Epithelial cell of proximal tubule (primary cell): ENCODE measurements around the gene BBX. TPM values are rescaled to one million over a fixed set of nuclear protein-coding genes. Genes with fewer than 3 reads are reported as not detected.
A peak's percentile ranks its signal among the peaks of the same experiment; 100 is the strongest.
"Not testable (repeated sequence)": the region's sequence is repeated elsewhere in the genome, so short reads cannot be mapped to it uniquely, and the experiment has no call there.

Experiments
- DNase-seq: peaks from one replicate; pipeline ENCODE4 v3.0.0-alpha.2; 2011; ENCODE audit warnings: low read depth
- H3K4me3 ChIP-seq: 2 replicates; pipeline ENCODE4 v1.5.1; 2011; ENCODE audit warnings: low read depth, mild to moderate bottlenecking, low read length
- total RNA-seq: library from RNA; depleted of rRNA; stranded (reverse); fragments of >200 nt; gene quantifications from 2 replicates; pipeline ENCODE4 v1.2.3, GENCODE V29; 2015
- TF ChIP-seq, protein P1 (sequence below): conservative IDR thresholded peaks from 2 replicates; pipeline ENCODE4 v1.5.1; 2012; ENCODE audit warnings: low read depth, mild to moderate bottlenecking, low read length

BBX gene
- total RNA-seq, 1 donor from 2014 or later: 35.7 TPM

DNA sequence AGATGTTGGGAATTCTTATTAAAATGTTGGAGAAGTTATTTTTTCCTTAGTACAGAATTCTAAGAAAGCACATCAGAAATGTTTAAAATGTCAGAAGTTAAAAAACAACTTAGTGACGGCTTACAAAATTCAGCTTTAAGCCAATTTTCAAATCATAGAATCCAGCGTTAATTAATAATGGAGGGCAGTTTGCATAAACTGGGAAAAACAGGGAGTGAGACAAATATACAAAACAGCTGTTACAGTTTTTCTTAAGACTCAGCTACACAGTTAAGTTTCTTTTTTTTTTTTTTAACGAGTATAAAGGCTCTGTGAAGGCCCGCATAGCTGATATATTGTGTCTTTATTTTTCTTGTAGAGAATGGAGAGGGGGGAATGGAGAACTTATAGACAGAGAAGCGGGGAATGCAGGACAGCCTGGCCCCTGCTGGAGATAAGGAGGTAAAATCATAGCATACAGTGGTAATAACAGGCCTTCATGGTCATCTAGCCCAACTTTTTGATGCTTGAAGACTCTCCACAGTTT, 164.4 kb downstream of the BBX start:
- no peak for DNase-seq
- TF ChIP-seq, protein P1, sequence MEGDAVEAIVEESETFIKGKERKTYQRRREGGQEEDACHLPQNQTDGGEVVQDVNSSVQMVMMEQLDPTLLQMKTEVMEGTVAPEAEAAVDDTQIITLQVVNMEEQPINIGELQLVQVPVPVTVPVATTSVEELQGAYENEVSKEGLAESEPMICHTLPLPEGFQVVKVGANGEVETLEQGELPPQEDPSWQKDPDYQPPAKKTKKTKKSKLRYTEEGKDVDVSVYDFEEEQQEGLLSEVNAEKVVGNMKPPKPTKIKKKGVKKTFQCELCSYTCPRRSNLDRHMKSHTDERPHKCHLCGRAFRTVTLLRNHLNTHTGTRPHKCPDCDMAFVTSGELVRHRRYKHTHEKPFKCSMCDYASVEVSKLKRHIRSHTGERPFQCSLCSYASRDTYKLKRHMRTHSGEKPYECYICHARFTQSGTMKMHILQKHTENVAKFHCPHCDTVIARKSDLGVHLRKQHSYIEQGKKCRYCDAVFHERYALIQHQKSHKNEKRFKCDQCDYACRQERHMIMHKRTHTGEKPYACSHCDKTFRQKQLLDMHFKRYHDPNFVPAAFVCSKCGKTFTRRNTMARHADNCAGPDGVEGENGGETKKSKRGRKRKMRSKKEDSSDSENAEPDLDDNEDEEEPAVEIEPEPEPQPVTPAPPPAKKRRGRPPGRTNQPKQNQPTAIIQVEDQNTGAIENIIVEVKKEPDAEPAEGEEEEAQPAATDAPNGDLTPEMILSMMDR: no peak
- no peak overlapping the region for H3K4me3 ChIP-seq

DNA sequence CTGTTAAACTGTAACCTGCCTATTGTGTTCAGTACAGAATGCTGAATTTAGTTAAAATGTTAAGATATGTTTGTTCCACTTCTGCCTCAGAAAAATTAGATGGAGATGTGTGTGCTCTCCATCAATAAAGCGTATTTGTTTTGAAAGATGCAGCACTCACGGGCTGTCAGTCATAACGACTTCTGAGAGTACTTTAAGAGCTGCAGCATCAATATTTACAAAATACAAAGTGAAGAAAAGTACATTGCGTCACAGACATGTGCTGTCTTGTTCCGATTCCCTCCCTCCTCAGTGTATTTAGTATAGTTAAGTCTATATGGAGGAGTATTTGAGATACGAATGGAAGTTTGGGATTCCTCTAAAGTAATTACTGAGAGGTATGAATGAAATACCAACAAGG, 166.6 kb downstream of the BBX start:
- TF ChIP-seq, protein P1: no peak
- H3K4me3 ChIP-seq: no peak overlapping the region
- DNase-seq: no peak

DNA sequence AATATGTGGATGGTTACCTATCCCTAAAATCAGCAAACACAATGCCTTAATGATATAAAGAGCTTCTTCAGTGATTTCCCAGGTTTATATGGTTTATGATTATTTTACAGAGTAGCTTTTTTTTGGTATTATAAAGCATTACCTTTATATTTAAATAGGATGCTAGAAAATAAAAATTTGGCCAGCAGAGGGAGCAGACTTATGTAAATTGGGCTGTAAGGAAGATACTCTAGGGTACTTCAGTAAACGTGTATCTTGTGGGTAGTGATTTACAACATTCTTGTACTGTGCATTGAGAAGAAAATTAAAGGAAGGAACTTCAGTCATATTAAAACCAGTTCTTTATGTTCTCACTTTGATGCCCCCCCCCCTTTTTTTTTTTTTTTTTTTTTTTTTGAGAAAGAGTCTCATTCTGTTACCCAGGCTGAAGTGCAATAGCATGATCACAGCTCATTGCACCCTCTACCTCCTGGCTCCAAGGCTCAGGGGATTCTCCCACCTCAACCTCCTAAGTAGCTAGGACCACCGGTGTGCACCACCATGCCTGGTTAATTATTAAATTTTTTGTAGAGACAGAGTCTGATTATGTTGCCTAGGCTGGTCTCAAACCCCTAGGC, 167.9 kb downstream of the BBX start:
- peak; percentile 19 for DNase-seq
- TF ChIP-seq, protein P1: peak; percentile 57
- no peak overlapping the region for H3K4me3 ChIP-seq

DNA sequence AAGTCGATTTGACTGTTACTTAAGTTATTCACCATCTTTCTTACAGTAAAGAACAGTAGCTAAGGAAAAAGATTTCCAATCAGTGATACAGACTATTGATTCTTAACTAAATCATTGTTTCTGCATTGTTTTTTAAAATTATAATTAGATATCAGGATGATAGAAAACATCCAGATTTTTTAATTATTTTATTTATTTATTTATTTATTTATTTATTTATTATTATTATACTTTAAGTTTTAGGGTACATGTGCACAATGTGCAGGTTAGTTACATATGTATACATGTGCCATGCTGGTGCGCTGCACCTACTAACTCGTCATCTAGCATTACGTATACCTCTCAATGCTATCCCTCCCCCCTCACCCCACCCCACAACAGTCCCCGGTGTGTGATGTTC, 169.2 kb downstream of the BBX start:
- DNase-seq, H3K4me3 ChIP-seq: not testable (repeated sequence)

DNA sequence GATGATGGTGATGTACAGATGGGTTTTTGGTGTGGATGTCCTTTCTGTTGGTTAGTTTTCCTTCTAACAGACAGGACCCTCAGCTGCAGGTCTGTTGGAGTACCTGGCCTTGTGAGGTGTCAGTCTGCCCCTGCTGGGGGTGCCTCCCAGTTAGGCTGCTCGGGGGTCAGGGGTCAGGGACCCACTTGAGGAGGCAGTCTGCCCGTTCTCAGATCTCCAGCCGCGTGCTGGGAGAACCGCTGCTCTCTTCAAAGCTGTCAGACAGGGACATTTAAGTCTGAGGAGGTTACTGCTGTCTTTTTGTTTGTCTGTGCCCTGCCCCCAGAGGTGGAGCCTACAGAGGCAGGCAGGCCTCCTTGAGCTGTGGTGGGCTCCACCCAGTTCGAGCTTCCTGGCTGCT, 174.6 kb downstream of the BBX start:
- DNase-seq: not testable (repeated sequence)
- H3K4me3 ChIP-seq: peak overlapping the region; percentile 42

DNA sequence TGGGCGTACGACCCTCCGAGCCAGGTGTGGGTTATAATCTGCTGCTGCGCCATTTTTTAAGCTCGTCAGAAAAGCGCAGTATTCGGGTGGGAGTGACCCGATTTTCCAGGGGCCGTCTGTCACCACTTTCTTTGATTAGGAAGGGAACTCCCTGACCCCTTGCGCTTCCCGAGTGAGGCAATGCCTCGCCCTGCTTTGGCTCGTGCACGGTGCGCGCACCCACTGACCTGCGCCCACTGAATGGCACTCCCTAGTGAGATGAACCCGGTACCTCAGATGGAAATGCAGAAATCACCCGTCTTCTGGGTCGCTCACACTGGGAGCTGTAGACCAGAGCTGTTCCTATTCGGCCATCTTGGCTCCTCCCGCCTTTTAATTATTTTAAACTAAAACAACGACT, 175.1 kb downstream of the BBX start:
- DNase-seq: not testable (repeated sequence)
- peak overlapping the region; percentile 42 for H3K4me3 ChIP-seq

DNA sequence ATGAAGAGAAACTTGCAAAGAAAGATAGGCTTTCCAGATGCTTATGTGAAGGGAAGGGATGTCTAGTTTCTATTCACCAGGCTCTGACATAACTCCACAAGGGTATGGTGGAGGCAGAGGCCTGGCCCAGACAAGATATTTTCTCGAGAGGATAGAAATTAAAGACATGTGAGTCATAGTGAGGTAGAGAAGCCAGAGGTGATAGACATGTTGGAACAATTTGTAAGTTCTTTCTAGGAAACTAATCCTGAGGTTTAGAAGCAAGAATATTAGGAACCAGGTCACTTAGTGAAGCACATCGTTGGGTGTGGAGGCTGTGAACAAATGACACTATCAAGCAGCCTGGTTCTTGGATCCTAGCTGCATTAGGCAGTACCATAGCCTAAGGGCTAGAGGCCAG, 176.9 kb downstream of the BBX start:
- TF ChIP-seq, protein P1: no peak
- H3K4me3 ChIP-seq: no peak overlapping the region
- DNase-seq: no peak

DNA sequence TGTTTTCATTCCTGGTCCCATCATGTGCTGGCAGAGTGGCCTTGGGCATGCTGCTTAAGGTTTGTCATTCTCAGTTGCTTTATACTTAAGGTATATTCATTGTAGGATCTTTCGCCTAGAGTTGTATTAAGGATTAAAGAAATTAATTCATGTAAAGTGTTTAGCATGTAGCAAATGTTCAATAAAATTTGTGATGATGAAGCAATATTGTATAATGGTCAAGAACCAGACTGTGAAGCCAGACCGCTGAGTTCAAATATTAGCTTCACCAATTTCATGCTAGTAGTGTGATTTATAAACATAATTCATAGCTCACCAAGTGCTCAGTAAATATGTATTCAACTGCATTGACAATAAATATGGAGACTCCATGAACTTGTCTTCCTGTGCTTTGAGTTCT, 178.5 kb downstream of the BBX start:
- TF ChIP-seq, protein P1: no peak
- DNase-seq: no peak
- H3K4me3 ChIP-seq: no peak overlapping the region

DNA sequence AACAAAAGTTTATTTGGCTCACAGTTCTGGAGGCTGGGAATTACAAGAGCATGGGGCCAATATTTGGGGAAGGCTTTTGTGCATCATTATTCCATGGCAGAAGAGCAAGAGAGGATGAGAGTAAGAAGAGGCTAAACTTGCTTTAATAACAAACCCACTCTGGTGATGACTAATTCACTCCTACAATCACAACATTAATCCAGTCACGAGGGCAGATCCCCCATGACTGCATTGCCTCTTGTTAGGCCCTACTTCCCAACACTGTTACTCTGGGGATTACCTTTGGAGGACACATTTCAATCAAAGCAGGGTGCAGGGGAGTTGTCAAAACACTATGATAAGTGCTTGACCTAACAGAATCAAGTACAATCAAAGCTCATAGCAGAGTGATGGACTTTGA, 181.7 kb downstream of the BBX start:
- DNase-seq: peak; percentile 46
- TF ChIP-seq, protein P1: no peak
- H3K4me3 ChIP-seq: no peak overlapping the region
